Mucosa of gallbladder (tissue), 1 donor: ENCODE data around the gene HECW1. TPM values are rescaled to one million over a fixed set of nuclear protein-coding genes. Genes with fewer than 3 reads are reported as not detected.

Experiments
- DNase-seq: peaks from one replicate; pipeline ENCODE4 v3.0.0-alpha.2; 2020; ENCODE audit warnings: low spot score
- total RNA-seq: library from RNA; stranded (reverse); gene quantifications from one replicate; pipeline ENCODE4 v1.2.1, GENCODE V29; 2021
- donor health status: DM: no; HTN: no; CAD: no.

HECW1 gene
- total RNA-seq, 1 donor from 2014 or later, result 3.8 TPM

GRCh38 chr7:43148161-43148731, 35.8 kb downstream of the HECW1 start:
- no peak for DNase-seq

GRCh38 chr7:43151076-43151475, 38.6 kb downstream of the HECW1 start:
- no peak for DNase-seq

GRCh38 chr7:43152696-43153095, 40.2 kb downstream of the HECW1 start:
- DNase-seq, result no peak

- DNase-seq, result no peak
Measured at GRCh38 chr7:43155636-43156035, 43.2 kb downstream of the HECW1 start.

- DNase-seq, result no peak
Measured at GRCh38 chr7:43163885-43164284, 51.4 kb downstream of the HECW1 start.

GRCh38 chr7:43164757-43165156, 52.3 kb downstream of the HECW1 start:
- no peak for DNase-seq

- no peak for DNase-seq
Measured at GRCh38 chr7:43166686-43167085, 54.2 kb downstream of the HECW1 start.

GRCh38 chr7:43169076-43169475, 56.6 kb downstream of the HECW1 start:
- no peak for DNase-seq

- DNase-seq, result no peak
Measured at GRCh38 chr7:43170571-43170970, 58.1 kb downstream of the HECW1 start.

- DNase-seq, result no peak
Measured at GRCh38 chr7:43175570-43176200, 63.2 kb downstream of the HECW1 start.

- no peak for DNase-seq
Measured at GRCh38 chr7:43179393-43179792, 66.9 kb downstream of the HECW1 start.

GRCh38 chr7:43192806-43193460, 80.5 kb downstream of the HECW1 start:
- no peak for DNase-seq

- no peak for DNase-seq
Measured at GRCh38 chr7:43193893-43194292, 81.4 kb downstream of the HECW1 start.

GRCh38 chr7:43195256-43195655, 82.8 kb downstream of the HECW1 start:
- DNase-seq, result no peak

GRCh38 chr7:43195768-43196167, 83.3 kb downstream of the HECW1 start:
- DNase-seq, result no peak

- no peak for DNase-seq
Measured at GRCh38 chr7:43196379-43196778, 83.9 kb downstream of the HECW1 start.

GRCh38 chr7:43198016-43198415, 85.6 kb downstream of the HECW1 start:
- DNase-seq, result no peak

GRCh38 chr7:43198599-43199090, 86.2 kb downstream of the HECW1 start:
- DNase-seq, result no peak

- DNase-seq, result no peak
Measured at GRCh38 chr7:43199371-43200160, 87.1 kb downstream of the HECW1 start.

GRCh38 chr7:43201912-43202311, 89.5 kb downstream of the HECW1 start:
- DNase-seq, result no peak

- no peak for DNase-seq
Measured at GRCh38 chr7:43204081-43204480, 91.6 kb downstream of the HECW1 start.

- DNase-seq, result no peak
Measured at GRCh38 chr7:43205171-43205795, 92.8 kb downstream of the HECW1 start.
